Measurements from ENCODE around the gene LIMA1.
"Not testable (repeated sequence)": the region's sequence is repeated elsewhere in the genome, so short reads cannot be mapped to it uniquely, and the experiment has no call there.

LIMA1 gene

GRCh38 chr12:50181691-50182090 is 101.6 kb downstream of the LIMA1 start:
- DNase-seq (ENCODE audit: low spot score in 2 of 2) (no peak), ATAC-seq (no peak)
- no peaks in the 10 kb centered on the region for H3K9me3 Mint-ChIP-seq
- H3K36me3 Mint-ChIP-seq, result peaks cover 88% of the 10 kb centered on the region
- H3K4me3 Mint-ChIP-seq, result no peak overlapping the region
- peaks cover 19% of the 10 kb centered on the region for H3K4me1 Mint-ChIP-seq
- no peak overlapping the region for H3K27ac Mint-ChIP-seq

GRCh38 chr12:50175716-50176026 is 107.6 kb downstream of the LIMA1 start:
- H3K36me3 Mint-ChIP-seq, result peaks cover 71% of the 10 kb centered on the region
- H3K27ac Mint-ChIP-seq, result no peak overlapping the region
- H3K4me1 Mint-ChIP-seq, result no peaks in the 10 kb centered on the region
- DNase-seq (ENCODE audit: low spot score in 2 of 2), result no peak
- ATAC-seq, result no peak
- no peaks in the 10 kb centered on the region for H3K9me3 Mint-ChIP-seq
- H3K4me3 Mint-ChIP-seq, result no peak overlapping the region

- Mint-ChIP-seq H3K36me3 (peaks cover 65% of the 10 kb centered on the region), H3K9me3 (no peaks in the 10 kb centered on the region), H3K4me3 (no peak overlapping the region), H3K4me1 (no peaks in the 10 kb centered on the region), H3K27ac (no peak overlapping the region)
- ATAC-seq (no peak), DNase-seq (ENCODE audit: low spot score in 2 of 2) (no peak)
Measured at GRCh38 chr12:50174971-50175715, 108.2 kb downstream of the LIMA1 start.

GRCh38 chr12:50167049-50167828 is 116.1 kb downstream of the LIMA1 start, which contains the start of gene CERS5:
TSS of gene CERS5 (minus strand) at chr12:50167369. CDS start at chr12:50167297, 72 bp downstream.
- peak; percentile 89 to 98 for DNase-seq (ENCODE audit: low spot score in 2 of 2)
- peaks cover 22% of the 10 kb centered on the region for H3K4me1 Mint-ChIP-seq
- H3K36me3 Mint-ChIP-seq, result peaks cover 21% of the 10 kb centered on the region
- H3K4me3 Mint-ChIP-seq, result peak within 1 kb of the TSS; percentile 88
- ATAC-seq, result peak; percentile 99
- no peaks in the 10 kb centered on the region for H3K9me3 Mint-ChIP-seq
- H3K27ac Mint-ChIP-seq, result peak within 1 kb of the TSS; percentile 92

- DNase-seq (ENCODE audit: low spot score in 2 of 2) (no peak), ATAC-seq (peak; percentile 51)
- peaks cover 22% of the 10 kb centered on the region for H3K4me1 Mint-ChIP-seq
- peak overlapping the region; percentile 92 for H3K27ac Mint-ChIP-seq
- no peaks in the 10 kb centered on the region for H3K9me3 Mint-ChIP-seq
- H3K36me3 Mint-ChIP-seq, result peaks cover 21% of the 10 kb centered on the region
- H3K4me3 Mint-ChIP-seq, result peak overlapping the region; percentile 88
Measured at GRCh38 chr12:50166799-50167048, 116.6 kb downstream of the LIMA1 start.

- Mint-ChIP-seq H3K4me1 (peaks cover 28% of the 10 kb centered on the region), H3K27ac (peak overlapping the region; percentile 14), H3K9me3 (no peaks in the 10 kb centered on the region), H3K4me3 (peak overlapping the region; percentile 88), H3K36me3 (peaks cover 21% of the 10 kb centered on the region)
- DNase-seq (ENCODE audit: low spot score in 2 of 2) (no peak), ATAC-seq (no peak)
Measured at GRCh38 chr12:50164963-50165362, 118.4 kb downstream of the LIMA1 start.

GRCh38 chr12:50162230-50162629 is 121.1 kb downstream of the LIMA1 start:
- no peak for ATAC-seq
- Mint-ChIP-seq H3K4me3 (no peak overlapping the region), H3K36me3 (peaks cover 35% of the 10 kb centered on the region), H3K9me3 (no peaks in the 10 kb centered on the region), H3K27ac (no peak overlapping the region), H3K4me1 (peaks cover 35% of the 10 kb centered on the region)
- no peak for DNase-seq (ENCODE audit: low spot score in 2 of 2)

- no peak for ATAC-seq
- DNase-seq (ENCODE audit: low spot score in 2 of 2), result no peak
- Mint-ChIP-seq H3K4me1 (peaks cover 33% of the 10 kb centered on the region), H3K4me3 (no peak overlapping the region), H3K27ac (peak overlapping the region; percentile 40), H3K9me3 (no peaks in the 10 kb centered on the region), H3K36me3 (peaks cover 26% of the 10 kb centered on the region)
Measured at GRCh38 chr12:50160643-50161042, 122.7 kb downstream of the LIMA1 start.

GRCh38 chr12:50157259-50157658 is 126.1 kb downstream of the LIMA1 start:
- peak overlapping the region; percentile 85 for H3K27ac Mint-ChIP-seq
- H3K9me3 Mint-ChIP-seq, result no peaks in the 10 kb centered on the region
- peaks cover 27% of the 10 kb centered on the region for H3K4me1 Mint-ChIP-seq
- no peak overlapping the region for H3K4me3 Mint-ChIP-seq
- ATAC-seq (peak; percentile 73), DNase-seq (ENCODE audit: low spot score in 2 of 2) (no peak)
- H3K36me3 Mint-ChIP-seq, result peaks cover 37% of the 10 kb centered on the region

- Mint-ChIP-seq H3K4me1 (peaks cover 27% of the 10 kb centered on the region), H3K36me3 (peaks cover 37% of the 10 kb centered on the region), H3K4me3 (no peak overlapping the region), H3K9me3 (no peaks in the 10 kb centered on the region), H3K27ac (peak overlapping the region; percentile 85)
- no peak for ATAC-seq
- DNase-seq (ENCODE audit: low spot score in 2 of 2), result no peak
Measured at GRCh38 chr12:50156641-50157040, 126.7 kb downstream of the LIMA1 start.

GRCh38 chr12:50154947-50155346 is 128.4 kb downstream of the LIMA1 start:
- DNase-seq (ENCODE audit: low spot score in 2 of 2); H3K27ac Mint-ChIP-seq; H3K9me3 Mint-ChIP-seq; ATAC-seq; H3K4me3 Mint-ChIP-seq: not testable (repeated sequence)
- peaks cover 37% of the 10 kb centered on the region for H3K36me3 Mint-ChIP-seq
- peaks cover 37% of the 10 kb centered on the region for H3K4me1 Mint-ChIP-seq

GRCh38 chr12:50151047-50151687 is 132.2 kb downstream of the LIMA1 start:
- Mint-ChIP-seq H3K27ac (peak overlapping the region; percentile 55), H3K9me3 (no peaks in the 10 kb centered on the region), H3K4me1 (peaks cover 24% of the 10 kb centered on the region), H3K4me3 (no peak overlapping the region), H3K36me3 (peaks cover 28% of the 10 kb centered on the region)
- DNase-seq (ENCODE audit: low spot score in 2 of 2) (no peak), ATAC-seq (no peak)

GRCh38 chr12:50149311-50149710 is 134.0 kb downstream of the LIMA1 start:
- peak; percentile 79 for ATAC-seq
- no peak overlapping the region for H3K27ac Mint-ChIP-seq
- DNase-seq (ENCODE audit: low spot score in 2 of 2), result no peak
- H3K36me3 Mint-ChIP-seq, result peaks cover 28% of the 10 kb centered on the region
- peaks cover 24% of the 10 kb centered on the region for H3K4me1 Mint-ChIP-seq
- no peak overlapping the region for H3K4me3 Mint-ChIP-seq
- H3K9me3 Mint-ChIP-seq, result no peaks in the 10 kb centered on the region

GRCh38 chr12:50148011-50148410 is 135.3 kb downstream of the LIMA1 start:
- Mint-ChIP-seq H3K4me1 (peaks cover 24% of the 10 kb centered on the region), H3K36me3 (peaks cover 22% of the 10 kb centered on the region)
- DNase-seq (ENCODE audit: low spot score in 2 of 2); H3K27ac Mint-ChIP-seq; H3K4me3 Mint-ChIP-seq; H3K9me3 Mint-ChIP-seq; ATAC-seq: not testable (repeated sequence)

GRCh38 chr12:50147281-50147680 is 136.0 kb downstream of the LIMA1 start:
- no peak overlapping the region for H3K4me3 Mint-ChIP-seq
- ATAC-seq, result no peak
- H3K4me1 Mint-ChIP-seq, result peaks cover 24% of the 10 kb centered on the region
- no peak overlapping the region for H3K27ac Mint-ChIP-seq
- H3K9me3 Mint-ChIP-seq, result no peaks in the 10 kb centered on the region
- no peak for DNase-seq (ENCODE audit: low spot score in 2 of 2)
- H3K36me3 Mint-ChIP-seq, result peaks cover 23% of the 10 kb centered on the region

GRCh38 chr12:50145439-50145838 is 137.9 kb downstream of the LIMA1 start:
- DNase-seq (ENCODE audit: low spot score in 2 of 2) (no peak), ATAC-seq (no peak)
- H3K9me3 Mint-ChIP-seq, result no peaks in the 10 kb centered on the region
- peaks cover 12% of the 10 kb centered on the region for H3K4me1 Mint-ChIP-seq
- H3K4me3 Mint-ChIP-seq, result no peak overlapping the region
- no peak overlapping the region for H3K27ac Mint-ChIP-seq
- peaks cover 41% of the 10 kb centered on the region for H3K36me3 Mint-ChIP-seq

Data from stimulated activated effector memory CD8-positive, alpha-beta T cell treated with anti-CD3 and anti-CD28 coated beads, Interleukin-12 subunit alpha, Interleukin-12 subunit beta, amount 100 ng/mL, for 72 hours (primary cell).